Measurements from ENCODE around the gene HIVEP3.
A peak's percentile ranks its signal among the peaks of the same experiment; 100 is the strongest.

Gene HIVEP3

DNA sequence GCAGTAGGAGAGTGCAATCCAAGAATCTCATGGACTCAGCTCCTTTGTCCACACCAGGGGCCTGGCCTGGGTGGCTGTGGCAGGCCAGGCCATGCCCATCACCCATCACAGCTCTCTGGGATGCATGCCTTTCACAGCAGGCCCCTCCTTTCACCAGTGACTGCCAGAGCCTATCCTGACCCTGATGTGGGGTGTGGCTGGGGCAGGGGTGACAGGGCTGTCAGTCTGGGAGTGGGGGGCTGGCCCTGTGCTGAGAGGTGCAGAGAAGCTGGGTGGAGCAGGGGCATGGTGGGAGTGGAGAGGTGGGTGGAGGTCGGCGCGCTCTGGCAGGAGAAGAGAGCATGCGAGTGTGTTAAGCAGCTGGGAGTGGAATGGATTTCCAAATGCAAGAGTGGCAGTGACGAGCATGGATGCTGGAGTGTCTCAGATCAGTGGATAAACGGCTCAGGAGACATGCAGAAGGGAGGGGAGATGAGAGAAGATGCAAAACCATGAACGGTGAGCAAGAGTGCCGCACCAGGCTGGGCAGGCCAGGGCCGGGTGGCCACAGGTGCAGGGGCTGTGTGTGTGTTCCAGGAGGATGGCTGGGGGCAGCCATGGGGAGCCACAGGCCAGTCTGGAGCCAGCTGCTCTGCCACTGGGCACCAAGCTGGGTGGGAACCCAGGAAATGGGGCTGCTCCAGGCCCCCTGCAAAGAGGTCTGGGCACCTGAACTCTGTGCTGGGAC, 394.6 kb downstream of the HIVEP3 start:
- no peak for DNase-seq (ENCODE audit: extremely low spot score, insufficient read length, low read depth)
- FAIRE-seq = no peak

DNA sequence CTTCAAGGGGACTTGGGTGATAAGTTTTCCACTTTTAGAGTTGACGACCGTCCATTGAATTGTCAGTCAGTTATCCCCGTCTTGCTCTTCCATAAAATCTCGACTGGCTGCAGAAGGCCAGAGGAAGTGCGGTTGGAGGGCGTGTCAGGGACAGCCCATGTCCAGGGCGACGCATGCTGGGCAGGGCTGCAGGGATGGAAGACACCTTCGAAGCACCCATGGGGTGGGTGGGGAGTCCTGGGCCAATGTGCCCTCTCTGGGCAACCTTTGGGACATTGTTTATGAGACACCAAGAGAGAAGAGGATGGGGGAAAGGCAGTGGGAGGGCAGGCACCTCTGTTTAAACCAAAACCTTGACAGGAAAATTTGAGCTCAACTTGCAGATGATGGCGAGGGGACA, 395.7 kb downstream of the HIVEP3 start:
- DNase-seq (ENCODE audit: extremely low spot score, insufficient read length, low read depth) (no peak), FAIRE-seq (no peak)

DNA sequence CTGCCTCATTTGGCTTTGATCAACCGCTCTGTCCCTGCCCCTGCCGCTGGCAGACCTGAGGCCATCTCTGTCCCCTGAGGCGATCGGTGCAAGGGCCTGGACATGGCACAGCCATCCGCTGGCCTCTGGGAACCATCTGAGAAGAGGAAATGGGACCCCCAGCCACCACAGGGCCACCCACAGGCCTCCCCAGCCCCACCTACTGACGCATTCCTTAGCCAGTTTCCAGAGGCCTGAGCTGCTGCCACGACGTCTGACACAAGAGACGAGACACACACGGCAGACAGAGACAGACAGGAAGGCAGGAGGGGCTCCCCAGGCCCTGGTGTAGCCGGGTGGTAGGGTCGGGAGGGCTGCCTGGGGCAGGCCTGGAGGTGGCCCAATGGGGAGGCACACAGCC, 397.0 kb downstream of the HIVEP3 start:
- FAIRE-seq (no peak), DNase-seq (ENCODE audit: extremely low spot score, insufficient read length, low read depth) (no peak)

DNA sequence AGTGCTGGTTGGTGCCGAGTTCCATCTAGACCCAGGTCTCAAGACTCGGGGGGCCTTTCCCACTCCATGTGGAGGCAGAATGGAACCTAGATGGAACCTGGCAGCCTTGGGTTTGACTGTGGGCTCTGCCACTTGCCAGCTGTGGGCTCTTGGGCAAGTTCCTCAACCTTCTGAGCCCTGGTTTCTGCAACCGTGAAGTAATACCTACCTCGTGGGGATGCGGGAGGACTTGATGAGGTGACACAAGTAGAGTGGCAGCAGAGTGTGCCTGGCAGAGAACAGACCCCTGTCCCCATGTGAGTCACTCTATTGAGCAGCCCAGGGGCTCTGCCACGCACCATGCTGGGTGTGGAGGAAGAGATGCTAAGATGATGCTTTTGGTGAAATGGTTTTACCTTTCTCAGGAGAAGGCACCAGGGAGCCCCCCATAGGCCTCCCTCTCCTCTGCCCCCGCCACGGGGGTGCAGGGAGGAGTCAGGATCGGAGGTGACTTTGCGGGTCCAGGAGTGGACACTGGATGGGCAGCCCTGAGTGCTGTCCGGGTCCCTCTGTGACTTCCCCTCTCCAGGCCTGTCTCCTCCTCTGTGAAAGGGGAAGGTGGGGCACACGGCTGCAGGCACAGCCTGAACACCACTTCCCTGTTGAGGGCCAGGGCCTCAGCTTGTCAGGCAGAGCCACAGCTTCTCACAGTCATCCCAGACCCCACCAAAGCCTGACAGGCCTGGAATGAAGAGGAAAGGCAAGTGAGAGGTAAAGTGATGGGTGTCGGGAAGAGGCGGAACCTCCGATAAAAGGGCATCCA, 397.6 kb downstream of the HIVEP3 start:
- DNase-seq (ENCODE audit: extremely low spot score, insufficient read length, low read depth) (no peak), FAIRE-seq (no peak)

DNA sequence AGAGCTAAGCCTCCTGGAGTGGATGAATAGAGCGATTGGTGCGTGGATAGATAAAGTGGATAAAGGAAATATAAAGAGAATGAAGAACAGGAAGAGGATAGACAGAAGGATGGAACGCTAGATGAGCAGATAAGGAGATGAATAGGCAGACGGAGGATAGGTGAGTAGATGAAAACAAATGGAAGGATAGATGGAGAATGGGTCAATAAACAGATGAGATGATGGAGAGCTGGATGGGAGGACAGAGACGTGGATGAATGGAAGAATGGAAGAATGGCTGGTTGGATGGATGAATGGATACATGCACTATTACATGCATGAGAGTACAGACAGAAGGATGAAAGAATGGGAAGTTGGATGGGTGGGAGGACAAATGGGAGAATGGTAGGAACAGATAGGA, 399.1 kb downstream of the HIVEP3 start:
- DNase-seq (ENCODE audit: extremely low spot score, insufficient read length, low read depth) (no peak), FAIRE-seq (no peak)

DNA sequence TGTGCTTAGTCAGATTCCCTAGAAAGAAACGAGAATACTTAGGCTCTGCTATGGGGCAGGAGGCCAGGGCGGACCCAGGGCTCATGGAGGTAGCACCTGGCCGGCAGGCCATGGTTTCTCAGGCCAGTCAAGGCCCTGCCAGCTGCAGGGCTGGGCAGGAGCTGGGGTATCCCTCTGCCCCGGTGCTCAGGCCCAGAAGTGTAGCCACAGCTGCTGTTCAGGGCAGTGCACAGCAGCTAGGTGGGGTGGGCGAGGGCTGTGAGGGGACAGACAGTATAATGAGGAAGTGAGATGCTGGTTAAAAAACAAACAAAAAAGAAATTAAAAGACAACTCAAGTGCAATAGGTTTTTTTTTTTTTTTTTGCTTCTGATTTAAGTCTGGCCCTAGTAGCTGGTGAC, 400.3 kb downstream of the HIVEP3 start:
- no peak for DNase-seq (ENCODE audit: extremely low spot score, insufficient read length, low read depth)
- no peak for FAIRE-seq

DNA sequence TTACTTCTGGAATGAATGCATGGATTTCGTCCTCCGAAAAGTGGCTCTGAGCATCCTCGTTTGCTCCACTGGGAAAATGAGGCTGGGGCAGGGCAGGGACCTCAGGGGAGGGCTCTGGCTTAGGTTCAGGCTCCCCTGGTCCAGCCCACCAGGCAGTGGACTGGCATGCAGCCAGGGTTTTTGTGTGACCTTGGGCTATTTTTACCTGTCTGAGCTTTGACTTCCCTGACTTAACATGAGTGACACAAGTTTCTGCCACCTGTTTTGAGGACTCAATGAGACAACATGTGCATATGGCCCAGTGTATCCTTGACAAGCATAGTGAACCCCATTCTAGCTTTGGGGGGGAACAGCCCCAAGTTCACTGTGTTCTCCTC, 401.7 kb downstream of the HIVEP3 start:
- FAIRE-seq (peak; percentile 35), DNase-seq (ENCODE audit: extremely low spot score, insufficient read length, low read depth) (no peak)

DNA sequence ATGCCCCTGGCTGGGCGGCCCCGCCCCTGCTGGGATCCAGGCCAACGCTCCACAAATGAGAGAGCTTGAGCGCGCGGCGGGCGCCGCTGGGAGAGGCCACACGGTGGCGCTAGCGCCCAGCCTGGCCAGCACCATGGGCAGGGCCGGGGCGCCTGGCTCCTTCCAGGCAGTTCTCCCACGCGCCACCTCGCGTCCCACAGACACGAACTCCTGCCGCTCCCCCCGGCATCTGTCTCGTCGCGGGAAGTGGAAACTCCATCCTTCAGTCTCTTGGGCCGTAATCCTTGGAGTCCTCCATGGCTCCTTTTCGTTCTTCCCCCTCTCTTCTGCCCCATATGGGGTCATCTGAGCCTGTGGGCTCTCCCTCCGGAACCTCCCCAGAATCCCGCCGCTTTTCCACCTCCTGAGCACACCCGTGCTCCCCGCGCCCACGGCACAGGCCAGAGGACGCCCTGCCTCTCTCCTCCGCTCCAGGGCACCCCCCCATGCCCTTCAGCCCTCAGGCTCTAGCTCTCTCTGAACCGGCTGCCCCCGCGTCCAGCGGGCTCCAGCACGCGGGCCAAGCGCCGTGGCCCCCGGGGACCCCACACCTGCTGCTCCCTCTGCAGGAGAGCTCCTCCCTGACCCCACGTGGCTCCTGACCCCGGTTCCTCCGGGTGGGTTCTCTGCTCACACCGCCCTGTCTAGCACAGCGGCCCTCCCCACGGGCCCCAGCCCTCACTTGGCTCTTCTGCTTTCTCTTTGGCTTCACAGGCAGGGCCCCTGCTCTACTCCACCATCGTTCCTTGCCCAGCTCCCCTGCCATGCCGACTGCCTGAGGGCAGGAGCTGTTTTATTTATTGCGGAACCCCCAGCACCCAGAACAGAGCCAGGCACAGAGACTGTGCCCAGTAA, 402.3 kb downstream of the HIVEP3 start:
- DNase-seq (ENCODE audit: extremely low spot score, insufficient read length, low read depth) (peak; percentile 89), FAIRE-seq (peak; percentile 73)

DNA sequence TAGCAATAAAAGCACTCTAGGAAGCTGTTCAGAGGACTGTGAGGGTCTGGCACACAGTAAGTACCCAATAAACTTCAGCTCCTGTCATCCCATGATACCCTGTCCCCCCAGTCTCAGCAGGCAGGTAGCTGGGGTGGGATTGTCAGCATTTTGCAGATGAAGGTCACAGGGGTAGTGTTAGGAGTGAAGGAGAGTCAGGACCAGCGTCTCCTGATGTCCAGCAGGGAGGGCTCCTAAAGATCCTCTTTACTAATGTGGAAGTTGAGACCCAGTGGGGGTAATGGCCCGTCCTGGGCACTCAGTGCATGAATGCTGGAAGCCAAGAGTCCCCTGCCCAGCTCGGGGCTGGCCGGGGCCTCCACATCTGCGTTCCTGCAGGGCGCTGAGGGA, 402.9 kb downstream of the HIVEP3 start:
- DNase-seq (ENCODE audit: extremely low spot score, insufficient read length, low read depth) (no peak), FAIRE-seq (no peak)

DNA sequence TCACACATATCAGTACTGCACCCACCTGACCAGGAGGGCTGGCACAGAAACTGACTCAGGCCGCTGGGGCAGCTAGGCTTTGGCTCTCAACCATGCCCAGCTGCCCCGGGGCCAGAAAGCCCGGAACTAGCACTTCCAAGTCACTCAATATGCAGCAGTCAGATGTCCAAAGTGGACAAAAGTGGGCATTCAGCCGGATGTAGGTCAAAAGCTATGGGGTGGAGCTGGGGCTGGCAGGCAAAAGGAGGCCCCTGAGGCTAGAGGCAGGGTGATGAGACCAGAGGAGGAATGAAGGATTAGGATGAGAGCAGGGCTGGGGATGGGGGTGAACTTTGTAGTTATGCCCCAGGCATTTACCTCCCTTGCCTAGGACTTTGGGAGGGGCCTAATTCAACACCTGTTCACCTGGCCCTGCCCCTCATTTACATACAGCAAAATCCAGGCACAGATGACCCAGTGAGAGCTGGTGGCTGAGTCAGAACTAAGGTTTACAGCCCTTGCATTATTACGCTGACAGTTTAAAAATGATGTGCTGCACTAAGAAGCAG, 403.5 kb downstream of the HIVEP3 start:
- FAIRE-seq = no peak

DNA sequence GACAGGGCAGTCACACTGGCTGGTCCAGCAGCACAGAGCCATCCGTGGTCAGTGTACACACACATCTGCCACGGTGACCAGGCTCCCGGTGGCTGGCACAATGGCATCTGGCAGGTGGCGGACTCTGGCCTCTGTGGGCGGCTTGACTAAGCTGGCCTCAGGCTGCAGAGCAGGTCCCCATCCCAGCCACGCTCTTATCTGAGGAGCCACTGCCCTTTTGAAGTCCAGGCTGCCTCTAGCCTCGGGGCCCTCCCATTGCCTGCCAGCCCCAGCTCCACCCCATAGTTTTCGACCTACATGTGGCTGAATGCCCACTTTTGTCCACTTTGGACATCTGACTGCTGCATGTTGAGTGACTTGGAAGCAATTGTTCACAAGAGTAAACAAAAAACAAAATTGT, 404.3 kb downstream of the HIVEP3 start:
- DNase-seq (ENCODE audit: extremely low spot score, insufficient read length, low read depth) (no peak), FAIRE-seq (no peak)

More for the DNA sequence above, 403.5 kb downstream of the HIVEP3 start:
- DNase-seq (ENCODE audit: extremely low spot score, insufficient read length, low read depth) = no peak

DNA sequence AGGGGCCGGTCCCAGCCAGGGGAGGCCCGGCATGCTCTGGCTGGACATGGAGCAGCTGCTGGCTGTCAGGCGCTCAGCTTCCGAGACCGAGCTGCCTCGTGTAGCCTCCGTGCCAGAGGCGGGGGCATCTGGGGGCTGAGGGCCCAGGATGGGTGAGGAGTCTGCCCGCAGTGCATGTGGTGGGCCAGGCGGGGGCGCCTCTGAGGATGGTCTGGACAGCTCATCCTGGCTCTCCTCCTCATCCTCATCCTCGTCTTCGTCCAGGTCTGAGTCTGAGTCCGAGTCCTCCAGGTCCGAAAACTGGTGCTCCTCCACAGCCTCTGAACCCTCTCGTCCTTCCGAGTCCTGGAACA, 405.4 kb downstream of the HIVEP3 start:
- DNase-seq (ENCODE audit: extremely low spot score, insufficient read length, low read depth) (no peak), FAIRE-seq (no peak)

DNA sequence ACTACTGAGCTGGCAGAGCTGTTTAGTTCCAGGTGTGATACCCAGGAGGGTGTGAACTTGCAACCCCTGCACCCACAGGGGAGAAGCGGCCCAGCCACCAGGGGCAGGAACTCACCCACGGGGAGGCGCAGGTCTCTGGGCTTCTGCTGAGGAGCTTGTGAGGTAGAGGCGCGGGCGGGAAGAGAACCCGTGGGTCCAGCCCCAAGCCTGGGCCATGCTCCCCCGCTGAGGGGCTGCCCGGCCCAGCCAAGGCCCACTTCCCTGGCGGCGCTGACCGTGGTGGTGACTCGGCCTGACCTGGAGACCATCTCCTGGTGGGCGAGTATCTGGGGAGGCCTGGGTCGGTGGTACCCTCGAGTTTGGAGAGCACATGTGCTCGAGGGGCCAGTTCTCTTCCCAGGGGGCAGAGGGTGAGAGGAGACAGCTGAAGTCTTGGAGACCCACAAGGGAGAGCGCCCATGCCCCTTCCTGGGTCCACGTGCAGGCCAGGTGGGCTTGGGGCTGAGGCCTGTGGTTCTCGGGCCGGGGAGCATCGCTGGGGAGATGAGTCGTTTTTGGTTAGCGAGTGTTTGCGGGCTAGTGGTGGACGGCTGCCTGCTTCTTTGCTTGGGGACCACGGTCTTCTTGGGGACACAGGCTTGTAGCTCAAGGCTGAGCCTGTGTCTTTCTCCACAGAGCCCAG, 405.9 kb downstream of the HIVEP3 start:
- FAIRE-seq (no peak), DNase-seq (ENCODE audit: extremely low spot score, insufficient read length, low read depth) (no peak)

DNA sequence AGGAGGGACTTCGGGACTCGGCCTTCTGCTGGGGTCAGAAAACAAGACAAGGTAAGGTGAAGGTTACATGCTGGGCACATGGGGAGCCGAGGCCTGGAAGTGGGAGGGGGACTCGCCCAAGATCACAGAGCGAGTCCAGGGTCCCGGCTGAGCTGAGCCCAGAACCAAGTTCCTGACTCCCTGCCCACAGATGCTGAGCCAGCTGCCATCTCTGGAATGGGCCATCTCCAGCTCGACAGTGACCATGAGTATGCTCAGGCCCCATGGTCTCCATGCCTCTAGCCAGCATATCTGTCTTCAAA, 407.5 kb downstream of the HIVEP3 start:
- DNase-seq (ENCODE audit: extremely low spot score, insufficient read length, low read depth) (no peak), FAIRE-seq (no peak)

DNA sequence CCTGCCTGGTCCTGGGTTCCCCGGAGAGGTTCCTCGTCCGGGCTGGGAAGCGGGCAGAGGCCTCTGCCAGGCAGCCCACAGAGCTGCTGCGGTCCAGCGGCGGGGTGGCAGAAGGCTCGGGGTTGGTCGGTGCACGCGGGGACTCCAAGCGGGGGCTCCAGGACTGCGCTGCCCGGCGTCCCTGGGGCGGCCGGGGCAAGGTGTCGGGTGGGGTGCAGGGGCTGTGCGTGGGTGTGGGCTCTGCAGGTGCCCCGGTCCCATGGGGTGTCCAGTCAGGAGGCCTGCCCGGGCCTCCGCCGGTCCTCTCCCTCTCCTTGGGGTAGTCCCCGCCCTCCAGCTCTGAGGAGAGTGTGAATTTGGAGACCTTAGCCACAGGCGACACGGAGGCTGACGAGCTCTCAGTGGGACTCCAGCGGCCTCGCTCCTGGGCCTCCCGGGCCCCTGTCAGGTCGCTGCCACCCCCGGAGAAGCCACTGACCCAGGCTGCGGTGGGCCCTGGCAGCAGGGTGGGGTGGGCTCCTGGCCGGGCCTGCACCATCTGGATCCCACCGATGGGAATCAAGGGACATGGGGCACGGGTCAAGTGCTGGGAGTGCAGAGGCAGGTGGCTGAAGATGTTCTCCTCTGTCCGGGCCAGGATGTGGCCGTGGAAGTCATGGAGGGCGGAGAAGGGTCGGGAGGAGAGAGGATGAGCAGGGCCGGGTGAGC, 408.0 kb downstream of the HIVEP3 start:
- FAIRE-seq (no peak), DNase-seq (ENCODE audit: extremely low spot score, insufficient read length, low read depth) (no peak)

DNA sequence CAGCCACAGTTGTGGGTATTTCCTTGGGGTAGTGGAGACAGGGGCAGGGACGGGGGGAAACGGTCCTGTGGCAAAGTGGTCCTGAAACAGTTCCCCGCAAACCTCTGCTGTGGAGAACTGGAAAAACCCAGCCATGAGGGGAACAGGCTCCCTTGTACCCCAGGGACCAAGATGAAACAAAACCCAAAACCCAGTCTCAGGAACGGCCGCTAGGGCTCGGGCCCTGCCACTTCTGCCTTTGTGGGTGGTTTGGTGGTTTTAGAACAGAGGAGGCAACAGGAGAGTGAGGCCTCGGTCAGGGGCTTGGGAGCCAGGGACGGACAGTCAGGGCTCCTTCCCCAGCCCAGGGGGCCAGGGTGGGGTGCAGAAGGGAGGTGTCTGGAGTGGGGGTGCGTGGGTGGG, 409.5 kb downstream of the HIVEP3 start:
- DNase-seq (ENCODE audit: extremely low spot score, insufficient read length, low read depth) = no peak

DNA sequence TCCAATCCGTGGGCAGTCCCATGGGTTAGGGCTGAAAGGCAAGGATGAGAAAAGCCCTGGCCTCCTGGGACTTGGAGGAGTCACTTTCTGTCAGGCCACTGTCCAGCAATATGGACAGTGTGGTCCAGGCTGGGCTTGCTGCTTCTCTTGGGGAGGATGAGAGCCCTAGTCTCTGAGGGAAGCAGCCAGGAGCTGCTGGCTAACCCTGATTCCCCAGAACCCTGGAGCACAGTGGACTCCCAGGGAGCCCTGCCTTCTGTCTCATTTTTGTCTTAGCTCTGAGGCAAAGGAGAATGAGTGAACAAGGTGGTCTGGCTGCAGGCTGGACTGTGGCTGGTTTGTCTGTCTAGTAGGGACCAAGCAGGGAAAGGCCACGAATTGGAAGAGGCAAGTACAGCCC, 410.4 kb downstream of the HIVEP3 start:
- DNase-seq (ENCODE audit: extremely low spot score, insufficient read length, low read depth) = no peak
- no peak for FAIRE-seq

More for the DNA sequence above, 409.5 kb downstream of the HIVEP3 start:
- FAIRE-seq = peak; percentile 68

DNA sequence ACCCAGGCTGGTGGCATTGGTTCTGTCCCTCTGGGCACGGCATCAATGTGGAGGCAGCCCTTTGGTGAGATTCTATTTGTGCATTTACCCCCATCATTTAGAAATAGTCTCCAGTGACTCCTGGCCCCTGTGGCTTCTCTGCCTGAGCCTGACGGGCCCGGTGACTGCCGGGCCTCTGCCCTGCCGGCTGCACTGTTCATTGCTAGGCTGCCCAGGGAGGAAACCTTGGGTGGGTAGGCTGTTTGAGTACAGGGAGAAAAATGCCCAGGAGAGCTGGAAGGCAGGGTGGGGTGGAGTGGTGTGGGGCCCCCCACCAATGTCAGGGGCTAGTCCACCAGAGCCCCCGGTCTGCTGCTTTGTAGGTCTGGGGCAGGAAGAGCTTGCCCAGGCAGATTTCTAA, 410.9 kb downstream of the HIVEP3 start:
- DNase-seq (ENCODE audit: extremely low spot score, insufficient read length, low read depth) (no peak), FAIRE-seq (no peak)

DNA sequence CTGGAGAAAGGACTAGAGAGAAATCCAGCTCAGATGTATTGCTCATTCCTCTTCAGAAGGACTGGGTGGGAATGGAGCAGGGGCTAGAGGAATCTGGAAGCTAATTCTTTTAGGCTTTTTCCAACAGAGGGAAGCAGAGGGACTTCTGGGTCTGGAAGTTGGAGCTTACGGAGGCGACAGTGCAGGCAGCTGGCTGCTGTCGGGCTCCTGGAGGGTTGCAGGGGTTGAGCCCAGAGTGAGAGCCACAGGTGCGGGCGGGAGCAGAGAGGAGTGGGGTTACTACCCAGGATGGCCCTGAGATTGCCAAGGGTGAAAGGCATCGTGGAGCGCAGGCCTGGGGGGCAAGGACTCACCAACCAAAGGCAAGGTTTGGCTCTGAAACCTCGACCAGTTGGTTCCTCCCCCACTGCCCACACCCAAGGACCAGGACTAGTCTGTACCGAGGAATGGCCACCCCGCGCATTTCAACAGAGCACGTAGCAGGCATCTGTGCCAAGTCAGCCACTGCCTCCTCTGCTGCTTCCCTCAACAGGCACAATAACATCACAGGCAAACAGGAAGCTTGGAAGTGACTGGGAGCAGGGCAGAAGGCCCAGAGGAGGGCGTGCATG, 411.5 kb downstream of the HIVEP3 start:
- DNase-seq (ENCODE audit: extremely low spot score, insufficient read length, low read depth) = no peak
- no peak for FAIRE-seq

Measured in GM18507 (cell line).